PFSK-1 (cell line): ENCODE results near the gene KRTAP3-3.

ENCODE experiments used
- FOXP2 ChIP-seq: optimal IDR thresholded peaks from 2 replicates; pipeline ENCODE3; 2011; ENCODE audit warnings: borderline replicate concordance, control low read depth, inconsistent platforms; ENCODE audit not compliant: insufficient read depth; ENCODE audit errors: extremely low read length, extremely low read depth
- POLR2AphosphoS5 ChIP-seq: IDR thresholded peaks from 2 replicates; pipeline ENCODE4 v1.6.1; 2012; ENCODE audit warnings: low read depth, mild to moderate bottlenecking, control low read depth, low read length, moderate library complexity
- REST ChIP-seq, 2 experiments: IDR thresholded peaks; 2 replicates each; pipeline versions ENCODE4 v1.6.1 to v1.8.0; 2011 to 2012; ENCODE audit warnings: low read depth in 2 of 2, low read length in 2 of 2, control low read depth in 1 of 2, inconsistent platforms in 1 of 2, mild to moderate bottlenecking in 1 of 2, moderate library complexity in 1 of 2; ENCODE audit not compliant: insufficient read depth in 1 of 2
- SIN3A ChIP-seq: IDR thresholded peaks from 2 replicates; pipeline ENCODE4 v1.6.1; 2012; ENCODE audit warnings: mild to moderate bottlenecking, low read length, moderate library complexity, borderline replicate concordance; ENCODE audit not compliant: insufficient read depth
- TAF1 ChIP-seq: IDR thresholded peaks from 2 replicates; pipeline ENCODE4 v1.6.1; 2012; ENCODE audit warnings: low read length, control low read depth, borderline replicate concordance; ENCODE audit not compliant: insufficient read depth

Gene KRTAP3-3

GRCh38 chr17:40960144-40960543, 33.8 kb downstream of the KRTAP3-3 start:
- TF ChIP-seq POLR2AphosphoS5 (no peak), FOXP2 (no peak), TAF1 (no peak), SIN3A (no peak), REST (IDR thresholded peaks at IDR 0.05; ENCODE audit: insufficient read depth in 1 of 2, low read depth in 2 of 2, low read length in 2 of 2) (no peak)

DNA sequence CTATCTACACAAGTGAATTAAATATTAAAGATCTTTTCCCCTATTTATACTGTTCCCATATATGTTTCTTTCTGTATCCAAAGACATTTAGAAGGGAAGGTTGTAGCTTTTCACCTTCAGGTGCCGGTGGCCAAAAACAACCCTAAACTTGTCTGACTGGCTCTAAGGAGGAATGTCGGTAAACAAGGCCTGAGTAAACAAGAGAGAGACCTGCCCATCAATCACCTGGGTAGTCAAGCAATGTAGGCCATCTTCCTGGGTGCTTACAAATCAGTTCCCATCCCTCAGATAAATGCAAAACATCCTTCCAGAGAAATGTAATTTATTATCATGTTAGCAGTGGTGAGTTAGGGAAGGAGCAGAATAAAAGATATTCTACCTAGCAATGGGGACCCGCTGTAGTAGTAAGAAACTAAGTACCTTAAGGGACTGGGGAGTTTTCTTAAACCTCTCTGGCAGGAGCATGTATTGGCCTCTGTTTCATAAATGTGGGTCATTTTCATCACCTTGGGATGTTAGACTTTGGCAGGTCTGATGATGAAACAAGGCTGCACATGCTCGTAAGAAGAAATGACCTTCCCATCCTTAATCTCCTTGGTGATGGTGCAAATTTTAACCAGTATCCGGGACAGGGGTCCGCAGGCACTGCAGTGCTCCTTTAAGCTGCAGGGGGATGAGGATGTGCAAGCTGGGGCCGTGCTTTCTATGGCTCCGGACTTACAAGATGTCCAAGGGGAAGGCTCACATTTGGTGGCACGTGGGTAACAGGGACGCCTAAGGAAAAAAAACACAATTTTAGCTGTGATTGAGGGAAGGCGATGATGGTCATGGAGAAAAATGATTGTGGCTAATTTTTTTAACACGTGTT, 35.6 kb downstream of the KRTAP3-3 start:
- TF ChIP-seq POLR2AphosphoS5: no peak
- no peak for TF ChIP-seq REST (IDR thresholded peaks at IDR 0.05; ENCODE audit: insufficient read depth in 1 of 2, low read depth in 2 of 2, low read length in 2 of 2)
- TF ChIP-seq SIN3A: no peak
- no peak for TF ChIP-seq FOXP2
- TF ChIP-seq TAF1: no peak

- TF ChIP-seq POLR2AphosphoS5 (no peak), TAF1 (no peak), REST (IDR thresholded peaks at IDR 0.05; ENCODE audit: insufficient read depth in 1 of 2, low read depth in 2 of 2, low read length in 2 of 2) (no peak), FOXP2 (no peak), SIN3A (no peak)
Measured at GRCh38 chr17:40956401-40957254, 37.3 kb downstream of the KRTAP3-3 start.

GRCh38 chr17:40953881-40954280, 40.1 kb downstream of the KRTAP3-3 start:
- TF ChIP-seq SIN3A (no peak), FOXP2 (no peak), TAF1 (no peak), POLR2AphosphoS5 (no peak), REST (IDR thresholded peaks at IDR 0.05; ENCODE audit: insufficient read depth in 1 of 2, low read depth in 2 of 2, low read length in 2 of 2) (no peak)

- TF ChIP-seq REST (IDR thresholded peaks at IDR 0.05; ENCODE audit: insufficient read depth in 1 of 2, low read depth in 2 of 2, low read length in 2 of 2) (no peak), TAF1 (no peak), SIN3A (no peak), FOXP2 (no peak), POLR2AphosphoS5 (no peak)
Measured at GRCh38 chr17:40952661-40953060, 41.3 kb downstream of the KRTAP3-3 start.
